H1 (cell line): ENCODE data around the gene RNF157. TPM values are rescaled to one million over a fixed set of nuclear protein-coding genes. Genes with fewer than 3 reads are reported as not detected.

Experiments
- CTCF ChIA-PET: fragments of 300-600 bp; sonication (Branson Sonifier 250); formaldehyde crosslinking; loops from one replicate; lab custom pipeline; 2021; ENCODE audit not compliant: partially characterized antibody; lab: Charles Lee
- POLR2A ChIA-PET: fragments of 300-600 bp; sonication (Branson Sonifier 250); formaldehyde crosslinking; loops from one replicate; lab custom pipeline; 2021; ENCODE audit warnings: inconsistent platforms; ENCODE audit not compliant: partially characterized antibody; lab: Charles Lee
- DNase-seq, 2 experiments: peaks; one replicate each; pipeline versions ENCODE4 v3.0.0 to v3.0.0-alpha.2; 2010 to 2022; ENCODE audit warnings: low spot score in 2 of 2, low read depth in 1 of 2, mixed read lengths in 1 of 2
- FAIRE-seq: peaks from 2 replicates; lab custom pipeline; 2011; peaks lifted over from hg19 to GRCh38; lab: Jason Lieb, UNC
- H2AFZ ChIP-seq: 2 replicates; pipeline ENCODE4 v1.8.1; 2012; ENCODE audit warnings: low read length, inconsistent platforms
- H2AK5ac ChIP-seq: 2 replicates; pipeline ENCODE4 v1.6.1; 2013; ENCODE audit warnings: low read depth, low read length
- H2BK120ac ChIP-seq: replicated peaks from 2 replicates; pipeline ENCODE3; 2013; ENCODE audit warnings: low read depth, low read length, inconsistent platforms
- H2BK12ac ChIP-seq: 2 replicates; pipeline ENCODE4 v1.6.1; 2013; ENCODE audit warnings: low read depth, low read length
- H2BK15ac ChIP-seq: 2 replicates; pipeline ENCODE4 v1.6.1; 2013; ENCODE audit warnings: low read length
- H2BK20ac ChIP-seq: 2 replicates; pipeline ENCODE4 v1.6.1; 2013; ENCODE audit warnings: low read length
- H2BK5ac ChIP-seq: 2 replicates; pipeline ENCODE4 v1.6.1; 2013; ENCODE audit warnings: low read depth, low read length
- H3K14ac ChIP-seq: 2 replicates; pipeline ENCODE4 v1.6.1; 2013; ENCODE audit warnings: inconsistent platforms; ENCODE audit not compliant: insufficient read length
- H3K18ac ChIP-seq: 2 replicates; pipeline ENCODE4 v1.6.1; 2013; ENCODE audit warnings: low read length; ENCODE audit errors: extremely low read depth
- H3K23ac ChIP-seq: 2 replicates; pipeline ENCODE4 v1.6.1; 2013; ENCODE audit warnings: inconsistent platforms; ENCODE audit not compliant: insufficient read length
- H3K23me2 ChIP-seq: 2 replicates; pipeline ENCODE4 v1.6.1; 2013; ENCODE audit warnings: low read depth, low read length
- H3K27ac ChIP-seq: 2 replicates; pipeline ENCODE4 v1.6.1; 2011; ENCODE audit warnings: low read depth, low read length, inconsistent platforms
- H3K27me3 ChIP-seq, 4 experiments: replicated peaks in 1 of 4; 1 replicate in 1 of 4; 2 replicates in 3 of 4; pipeline versions ENCODE4 v1.6.1 to v1.8.1; 2011 to 2013; ENCODE audit warnings: low read length in 3 of 4, mild to moderate bottlenecking in 3 of 4, inconsistent platforms in 2 of 4, mixed read lengths in 2 of 4, moderate library complexity in 1 of 4; ENCODE audit not compliant: control insufficient read depth in 3 of 4, insufficient read depth in 3 of 4; ENCODE audit errors: extremely low read depth in 1 of 4
- H3K36me3 ChIP-seq, 4 experiments: 2 replicates each; pipeline versions ENCODE4 v1.6.1 to v1.8.1; 2011 to 2013; ENCODE audit warnings: mild to moderate bottlenecking in 4 of 4, low read length in 3 of 4, moderate library complexity in 2 of 4, control low read depth in 1 of 4, inconsistent platforms in 1 of 4; ENCODE audit not compliant: insufficient read depth in 4 of 4, control insufficient read depth in 2 of 4
- H3K4ac ChIP-seq: replicated peaks from 2 replicates; pipeline ENCODE3; 2013; ENCODE audit warnings: low read length, low read depth, mixed read lengths, inconsistent platforms; ENCODE audit not compliant: insufficient read length
- H3K4me1 ChIP-seq, 4 experiments: replicated peaks in 1 of 4; 1 replicate in 1 of 4; 2 replicates in 3 of 4; pipeline versions ENCODE4 v1.6.1 to v1.8.1; 2011 to 2013; ENCODE audit warnings: low read length in 3 of 4, inconsistent platforms in 2 of 4, mixed read lengths in 1 of 4; ENCODE audit not compliant: insufficient read depth in 4 of 4, control insufficient read depth in 3 of 4
- H3K4me2 ChIP-seq, 2 experiments: 2 replicates each; pipeline versions ENCODE4 v1.6.1 to v1.8.1; 2011 to 2013; ENCODE audit warnings: low read depth in 2 of 2, low read length in 2 of 2, control low read depth in 1 of 2, inconsistent platforms in 1 of 2, mild to moderate bottlenecking in 1 of 2; ENCODE audit not compliant: insufficient read depth in 1 of 2
- H3K4me3 ChIP-seq, 4 experiments: fragments of 200-600, 300-600 bp in 1 of 4; sonication (generic), shearing (Covaris generic), sonication (Bioruptor Twin) in 1 of 4; 2 replicates each; pipeline versions ENCODE4 v1.5.1 to v1.8.1; 2011 to 2016; ENCODE audit warnings: low read length in 4 of 4, low read depth in 3 of 4, control low read depth in 2 of 4, inconsistent platforms in 2 of 4, mild to moderate bottlenecking in 2 of 4, mixed read lengths in 1 of 4, moderate library complexity in 1 of 4; ENCODE audit not compliant: insufficient read depth in 2 of 4; ENCODE audit errors: extremely low read depth in 1 of 4
- H3K56ac ChIP-seq: replicated peaks from 2 replicates; pipeline ENCODE3; 2013; ENCODE audit warnings: low read depth, mild to moderate bottlenecking, mixed read lengths, low read length, inconsistent platforms; ENCODE audit not compliant: insufficient read length
- H3K79me1 ChIP-seq: 2 replicates; pipeline ENCODE4 v1.6.1; 2013; ENCODE audit warnings: low read depth, low read length, control low read depth
- H3K79me2 ChIP-seq, 2 experiments: 2 replicates each; pipeline versions ENCODE4 v1.6.1 to v1.8.1; 2012 to 2013; ENCODE audit warnings: low read length in 2 of 2, mild to moderate bottlenecking in 2 of 2, inconsistent platforms in 1 of 2; ENCODE audit not compliant: insufficient read depth in 2 of 2, control insufficient read depth in 1 of 2
- H3K9ac ChIP-seq, 4 experiments: replicated peaks in 1 of 4; 1 replicate in 1 of 4; 2 replicates in 3 of 4; pipeline versions ENCODE4 v1.6.1 to v1.8.1; 2011 to 2013; ENCODE audit warnings: low read depth in 3 of 4, low read length in 3 of 4, control low read depth in 2 of 4, mild to moderate bottlenecking in 2 of 4, moderate library complexity in 2 of 4, inconsistent platforms in 1 of 4; ENCODE audit errors: extremely low read depth in 1 of 4
- H3K9me3 ChIP-seq, 2 experiments: 2 replicates each; pipeline versions ENCODE4 v1.6.1 to v1.8.1; 2012 to 2013; ENCODE audit warnings: mild to moderate bottlenecking in 2 of 2, moderate library complexity in 2 of 2, control low read depth in 1 of 2, inconsistent platforms in 1 of 2, low read depth in 1 of 2, low read length in 1 of 2, mixed read lengths in 1 of 2; ENCODE audit not compliant: insufficient read depth in 2 of 2
- H4K20me1 ChIP-seq, 2 experiments: replicated peaks in 1 of 2; 2 replicates each; pipeline versions ENCODE3 to v1.8.1; 2011 to 2013; ENCODE audit warnings: inconsistent platforms in 2 of 2, low read length in 2 of 2, mild to moderate bottlenecking in 1 of 2; ENCODE audit not compliant: insufficient read depth in 2 of 2, control insufficient read depth in 1 of 2
- H4K5ac ChIP-seq: 2 replicates; pipeline ENCODE4 v1.6.1; 2013; ENCODE audit warnings: low read length, low read depth, mixed read lengths, inconsistent platforms; ENCODE audit not compliant: insufficient read length
- H4K8ac ChIP-seq: 2 replicates; pipeline ENCODE4 v1.8.0; 2013; ENCODE audit warnings: mild to moderate bottlenecking, moderate library complexity, low read length, inconsistent platforms; ENCODE audit not compliant: insufficient read depth; ENCODE audit errors: extremely low read depth
- H4K91ac ChIP-seq: replicated peaks from 2 replicates; pipeline ENCODE3; 2013; ENCODE audit warnings: low read length, mixed read lengths, inconsistent platforms; ENCODE audit not compliant: insufficient read length
- BRCA1 ChIP-seq: IDR thresholded peaks from 2 replicates; pipeline ENCODE4 v1.6.1; 2012; ENCODE audit warnings: low read depth, low read length, improper control_type of control experiment
- CTBP2 ChIP-seq: IDR thresholded peaks from 2 replicates; pipeline ENCODE4 v1.7.0; 2011; ENCODE audit warnings: borderline replicate concordance, mild to moderate bottlenecking, moderate library complexity, mixed read lengths, low read length; ENCODE audit not compliant: insufficient read depth, insufficient read length
- E2F6 ChIP-seq: IDR thresholded peaks from 2 replicates; pipeline ENCODE4 v1.6.1; 2012; ENCODE audit warnings: inconsistent platforms
- EP300 ChIP-seq, 2 experiments: IDR thresholded peaks; 1 replicate in 1 of 2; 2 replicates in 1 of 2; pipeline ENCODE4 v1.6.1; 2011 to 2012; ENCODE audit warnings: low read depth in 2 of 2, low read length in 2 of 2, mild to moderate bottlenecking in 2 of 2, borderline replicate concordance in 1 of 2, inconsistent platforms in 1 of 2, moderate library complexity in 1 of 2
- KDM5A ChIP-seq: fragments of 200-600 bp; IDR thresholded peaks from 2 replicates; pipeline ENCODE4 v1.7.1; 2012; ENCODE audit warnings: mild to moderate bottlenecking, low read length, inconsistent platforms, mixed read lengths
- POLR2AphosphoS5 ChIP-seq: IDR thresholded peaks from 2 replicates; pipeline ENCODE4 v1.6.1; 2011; ENCODE audit warnings: low read depth, low read length
- RAD21 ChIP-seq, 2 experiments: IDR thresholded peaks in 1 of 2; conservative IDR thresholded peaks in 1 of 2; 2 replicates each; pipeline ENCODE4 v1.6.1; 2011; ENCODE audit warnings: low read depth in 2 of 2, low read length in 2 of 2, improper control_type of control experiment in 1 of 2, inconsistent platforms in 1 of 2, mild to moderate bottlenecking in 1 of 2, moderate library complexity in 1 of 2
- SP1 ChIP-seq: IDR thresholded peaks from 2 replicates; pipeline ENCODE4 v1.6.1; 2011; ENCODE audit warnings: low read depth, low read length
- TAF1 ChIP-seq: IDR thresholded peaks from 2 replicates; pipeline ENCODE4 v1.6.1; 2011; ENCODE audit warnings: mild to moderate bottlenecking, low read depth, low read length
- WGBS, 2 experiments: shearing (Covaris generic) in 1 of 2; methylation state at CpG; one replicate each; pipeline versions ENCODE4 v1.1.6 to v1.1.7; 2013 to 2015; ENCODE audit warnings: low lambda C conversion rate in 2 of 2, mixed read lengths in 2 of 2, inconsistent platforms in 1 of 2, low coverage in 1 of 2, missing lambda C conversion rate in 1 of 2; ENCODE audit not compliant: insufficient replicate concordance in 2 of 2, insufficient coverage in 1 of 2, insufficient read length in 1 of 2; ENCODE audit errors: extremely low coverage in 1 of 2, missing lambda C conversion rate in 1 of 2; 5-methylcytosine and 5-hydroxymethylcytosine counted together
- polyA plus RNA-seq, 7 experiments: library from polyadenylated mRNA; depleted of rRNA in 3 of 7; stranded (reverse) in 5 of 7; unstranded in 2 of 7; fragments of >200 nt in 5 of 7; fragments of 200-250 nt in 2 of 7; gene quantifications; 1 replicate in 5 of 7; 2 replicates in 1 of 7; 4 replicates in 1 of 7; pipeline versions ENCODE4 v1.2.1 to v1.2.3, GENCODE V29; 2011 to 2013; ENCODE audit warnings: missing spikeins in 2 of 7, mixed read lengths in 2 of 7
- total RNA-seq: library from RNA; stranded (reverse); fragmentation: NEBNext Ultra II Directional; extraction: Animal tissue kit (Norgen Biotek cat#: 25700); gene quantifications from 2 replicates; pipeline ENCODE4 v1.2.1, GENCODE V29; 2021

RNF157 gene
- total and polyA plus RNA-seq, 2 of the 8 experiments (the other 6 are each of a cell fraction or from before 2014, with no cell fraction given) = 13.4 to 16.7 TPM

GRCh38 chr17:76204277-76204676, 36.0 kb downstream of the RNF157 start:
- CTCF ChIA-PET = interaction anchor here (1.0 to 2.0 kb wide), 5 partner anchors 10 to 75 kb away, joined by 3 to 7 read pairs (median 3); no protein-coding TSS in a partner anchor

More at GRCh38 chr17:76204277-76204676, 36.0 kb downstream of the RNF157 start:
- Histone ChIP-seq H3K23ac (no peak overlapping the region), H3K18ac (no peak overlapping the region), H3K4me3 (no peak overlapping the region), H2BK15ac (no peak overlapping the region), H2AK5ac (no peak overlapping the region), H3K4ac (no peak overlapping the region), H3K27me3 (no peaks in the 10 kb centered on the region), H3K9me3 (no peaks in the 10 kb centered on the region), H4K5ac (no peak overlapping the region), H3K27ac (no peak overlapping the region), H3K79me2 (no peaks in the 10 kb centered on the region), H2BK20ac (no peak overlapping the region), H2BK120ac (no peak overlapping the region), H3K23me2 (no peaks in the 10 kb centered on the region; the same call in 1 of the 2 replicates), H4K91ac (no peak overlapping the region), H2BK5ac (no peak overlapping the region), H2AFZ (no peak overlapping the region), H4K8ac (no peak overlapping the region), H3K4me1 (no peaks in the 10 kb centered on the region), H4K20me1 (no peaks in the 10 kb centered on the region), H3K9ac (no peak overlapping the region), H3K79me1 (no peaks in the 10 kb centered on the region), H3K14ac (no peak overlapping the region), H3K4me2 (no peak overlapping the region), H3K56ac (no peak overlapping the region), H2BK12ac (no peak overlapping the region), H3K36me3 (no peaks in the 10 kb centered on the region)
- no peak for FAIRE-seq
- POLR2A ChIA-PET = no interaction called here
- 94% methylated on average over 3 of the region's 3 CpGs; no CpG with 5 or more reads in 1 of the 2 experiments for WGBS, 2 experiments
- no peak for TF ChIP-seq SP1
- no peak for TF ChIP-seq KDM5A
- no peak for TF ChIP-seq BRCA1
- TF ChIP-seq CTBP2 = no peak
- no peak for TF ChIP-seq TAF1
- TF ChIP-seq EP300 (IDR thresholded peaks at IDR 0.05; ENCODE audit: borderline replicate concordance in 1 of 2, low read depth in 2 of 2, low read length in 2 of 2) = no peak
- TF ChIP-seq RAD21 (IDR thresholded peaks at IDR 0.05 in 1 of 2, conservative IDR thresholded peaks at IDR 0.05 in 1 of 2; ENCODE audit: low read depth in 2 of 2, low read length in 2 of 2) = no peak
- TF ChIP-seq E2F6 = no peak
- TF ChIP-seq POLR2AphosphoS5 = no peak
- no peak for DNase-seq
